Measurements from ENCODE around the gene FHOD3.

The FHOD3 gene

GRCh38 chr18:36323421-36323820 is 25.9 kb downstream of the FHOD3 start:
- no peak for DNase-seq

GRCh38 chr18:36325846-36326245 is 28.3 kb downstream of the FHOD3 start:
- no peak for DNase-seq

- DNase-seq: no peak
These were observed 29.3 kb downstream of the FHOD3 start for GRCh38 chr18:36326771-36327170.

GRCh38 chr18:36327352-36328316 is 30.1 kb downstream of the FHOD3 start:
- no peak for DNase-seq

GRCh38 chr18:36328385-36328858 is 30.9 kb downstream of the FHOD3 start:
- no peak for DNase-seq

- no peak for DNase-seq
These were observed 31.4 kb downstream of the FHOD3 start for GRCh38 chr18:36328916-36329315.

GRCh38 chr18:36329684-36330434 is 32.3 kb downstream of the FHOD3 start:
- DNase-seq: no peak

- DNase-seq: no peak
These were observed 33.0 kb downstream of the FHOD3 start for GRCh38 chr18:36330435-36331052.

- DNase-seq: no peak
These were observed 34.0 kb downstream of the FHOD3 start for GRCh38 chr18:36331521-36331971.

- DNase-seq: no peak
These were observed 35.9 kb downstream of the FHOD3 start for GRCh38 chr18:36333414-36333813.

GRCh38 chr18:36334798-36335197 is 37.3 kb downstream of the FHOD3 start:
- no peak for DNase-seq

- no peak for DNase-seq
These were observed 38.2 kb downstream of the FHOD3 start for GRCh38 chr18:36335476-36336279.

- DNase-seq: no peak
These were observed 40.3 kb downstream of the FHOD3 start for GRCh38 chr18:36337679-36338402.

GRCh38 chr18:36338403-36338933 is 41.0 kb downstream of the FHOD3 start:
- DNase-seq: no peak

- DNase-seq: no peak
These were observed 42.7 kb downstream of the FHOD3 start for GRCh38 chr18:36340246-36340645.

GRCh38 chr18:36341944-36342343 is 44.4 kb downstream of the FHOD3 start:
- DNase-seq: no peak

- no peak for DNase-seq
These were observed 50.8 kb downstream of the FHOD3 start for GRCh38 chr18:36348331-36348730.

GRCh38 chr18:36348971-36349417 is 51.5 kb downstream of the FHOD3 start:
- DNase-seq: no peak

GRCh38 chr18:36349552-36349951 is 52.0 kb downstream of the FHOD3 start:
- DNase-seq: no peak

- DNase-seq: no peak
These were observed 52.7 kb downstream of the FHOD3 start for GRCh38 chr18:36350251-36350651.

- DNase-seq: no peak
These were observed 53.4 kb downstream of the FHOD3 start for GRCh38 chr18:36350839-36351469.
